Left forelimb (tissue), 1 donor: ENCODE measurements around the gene TMEM53.

ENCODE experiments used
- DNase-seq: peaks from one replicate; pipeline ENCODE4 v3.0.0-alpha.2; 2018; ENCODE audit warnings: low spot score

Gene TMEM53

GRCh38 chr1:44628962-44629756 is 45.1 kb downstream of the TMEM53 start:
- no peak for DNase-seq

GRCh38 chr1:44625348-44625747 is 48.9 kb downstream of the TMEM53 start:
- no peak for DNase-seq

- no peak for DNase-seq
Measured at GRCh38 chr1:44624268-44624901, 49.9 kb downstream of the TMEM53 start.

- DNase-seq: no peak
Measured at GRCh38 chr1:44621841-44622286, 52.4 kb downstream of the TMEM53 start.

GRCh38 chr1:44620072-44620471 is 54.2 kb downstream of the TMEM53 start:
- DNase-seq: no peak

- no peak for DNase-seq
Measured at GRCh38 chr1:44619261-44619900, 54.9 kb downstream of the TMEM53 start.

- no peak for DNase-seq
Measured at GRCh38 chr1:44617703-44618029, 56.6 kb downstream of the TMEM53 start.

GRCh38 chr1:44616991-44617702 is 57.1 kb downstream of the TMEM53 start:
- DNase-seq: no peak

- no peak for DNase-seq
Measured at GRCh38 chr1:44616284-44616990, 57.8 kb downstream of the TMEM53 start.

GRCh38 chr1:44613941-44614340 is 60.3 kb downstream of the TMEM53 start:
- no peak for DNase-seq

GRCh38 chr1:44611866-44612265 is 62.4 kb downstream of the TMEM53 start:
- no peak for DNase-seq

GRCh38 chr1:44611419-44611818 is 62.9 kb downstream of the TMEM53 start:
- no peak for DNase-seq

- no peak for DNase-seq
Measured at GRCh38 chr1:44610527-44611148, 63.6 kb downstream of the TMEM53 start.

GRCh38 chr1:44609768-44610526 is 64.3 kb downstream of the TMEM53 start:
- no peak for DNase-seq

- DNase-seq: no peak
Measured at GRCh38 chr1:44609412-44609767, 64.9 kb downstream of the TMEM53 start.

GRCh38 chr1:44608141-44608540 is 66.1 kb downstream of the TMEM53 start:
- DNase-seq: no peak

- DNase-seq: no peak
Measured at GRCh38 chr1:44606701-44607281, 67.5 kb downstream of the TMEM53 start.

- no peak for DNase-seq
Measured at GRCh38 chr1:44605914-44606615, 68.2 kb downstream of the TMEM53 start.

- DNase-seq: no peak
Measured at GRCh38 chr1:44604157-44604955, 69.9 kb downstream of the TMEM53 start.
